ENCODE results near the gene PMP22. TPM values are rescaled to one million over a fixed set of nuclear protein-coding genes. Genes with fewer than 3 reads are reported as not detected.

Gene PMP22
- polyA plus RNA-seq, 1 donor (not counting 4 experiments of a cell fraction or from before 2014, with no cell fraction given), result 7.9 TPM

DNA sequence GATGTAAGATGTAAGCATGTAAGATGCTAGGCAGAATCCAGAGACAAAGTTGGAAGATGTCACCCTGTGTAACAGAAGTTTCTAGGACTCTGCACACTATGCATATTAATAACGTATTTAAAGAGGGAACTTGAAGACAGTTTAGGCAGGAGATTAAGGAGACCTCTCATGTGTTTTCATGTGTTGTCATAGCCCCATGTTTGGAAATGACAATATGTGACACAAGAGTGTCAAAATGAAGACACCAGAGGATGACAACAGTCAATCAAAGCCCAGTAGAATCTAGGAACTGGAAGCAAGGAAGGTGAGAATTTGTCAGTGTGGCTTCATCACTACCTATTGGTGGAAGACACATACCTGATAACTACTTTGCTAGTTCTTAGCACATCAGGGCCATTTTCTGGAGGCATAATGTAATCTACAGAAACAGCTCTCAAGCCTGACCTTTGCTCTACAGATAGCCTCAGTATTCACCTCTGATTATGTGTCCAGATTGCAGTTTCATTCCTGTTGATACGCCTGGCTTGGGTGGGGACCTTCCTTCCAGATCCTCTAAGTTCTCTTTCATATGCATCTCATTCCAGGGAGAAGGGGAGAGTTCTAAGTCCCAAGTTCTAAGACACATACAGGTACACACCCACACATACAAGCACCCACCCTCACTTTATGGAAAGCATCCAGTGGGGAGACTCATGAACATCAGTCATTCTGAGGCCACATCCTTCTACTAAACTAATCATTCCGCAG is 26.3 kb downstream of the PMP22 start:
- Histone ChIP-seq H3K4me1 (ENCODE audit: control insufficient read depth, extremely low read depth, insufficient read depth, low read length) (no peaks in the 10 kb centered on the region), H3K4me3 (ENCODE audit: control insufficient read depth in 2 of 3, extremely low read depth in 1 of 3, insufficient read depth in 2 of 3, low read depth in 1 of 3, low read length in 3 of 3) (no peak overlapping the region), H3K27me3 (ENCODE audit: control insufficient read depth, extremely low read depth, insufficient read depth, low read length) (no peaks in the 10 kb centered on the region), H3K36me3 (ENCODE audit: control insufficient read depth in 2 of 2, extremely low read depth in 1 of 2, insufficient read depth in 2 of 2, low read length in 2 of 2) (no peaks in the 10 kb centered on the region), H3K27ac (ENCODE audit: control insufficient read depth, insufficient read depth, low read length) (no peak overlapping the region), H3K9me3 (ENCODE audit: control insufficient read depth, low read depth, low read length) (no peaks in the 10 kb centered on the region), H4K20me1 (ENCODE audit: control insufficient read depth, extremely low read depth, insufficient read depth, low read length) (no peaks in the 10 kb centered on the region), H3K79me2 (ENCODE audit: control insufficient read depth, insufficient read depth, low read length) (no peaks in the 10 kb centered on the region), H3K9me1 (ENCODE audit: control insufficient read depth, extremely low read depth, insufficient read depth, low read length) (no peaks in the 10 kb centered on the region), H3K4me2 (ENCODE audit: control insufficient read depth, extremely low read depth, insufficient read depth, low read depth, low read length) (no peak overlapping the region), H2AFZ (ENCODE audit: control insufficient read depth, low read length) (no peak overlapping the region), H3K9ac (ENCODE audit: control insufficient read depth, extremely low read depth, insufficient read depth, low read length) (no peak overlapping the region)
- FAIRE-seq (no peak), DNase-seq (ENCODE audit: low read depth, low spot score) (no peak)
- TF ChIP-seq, protein P1, sequence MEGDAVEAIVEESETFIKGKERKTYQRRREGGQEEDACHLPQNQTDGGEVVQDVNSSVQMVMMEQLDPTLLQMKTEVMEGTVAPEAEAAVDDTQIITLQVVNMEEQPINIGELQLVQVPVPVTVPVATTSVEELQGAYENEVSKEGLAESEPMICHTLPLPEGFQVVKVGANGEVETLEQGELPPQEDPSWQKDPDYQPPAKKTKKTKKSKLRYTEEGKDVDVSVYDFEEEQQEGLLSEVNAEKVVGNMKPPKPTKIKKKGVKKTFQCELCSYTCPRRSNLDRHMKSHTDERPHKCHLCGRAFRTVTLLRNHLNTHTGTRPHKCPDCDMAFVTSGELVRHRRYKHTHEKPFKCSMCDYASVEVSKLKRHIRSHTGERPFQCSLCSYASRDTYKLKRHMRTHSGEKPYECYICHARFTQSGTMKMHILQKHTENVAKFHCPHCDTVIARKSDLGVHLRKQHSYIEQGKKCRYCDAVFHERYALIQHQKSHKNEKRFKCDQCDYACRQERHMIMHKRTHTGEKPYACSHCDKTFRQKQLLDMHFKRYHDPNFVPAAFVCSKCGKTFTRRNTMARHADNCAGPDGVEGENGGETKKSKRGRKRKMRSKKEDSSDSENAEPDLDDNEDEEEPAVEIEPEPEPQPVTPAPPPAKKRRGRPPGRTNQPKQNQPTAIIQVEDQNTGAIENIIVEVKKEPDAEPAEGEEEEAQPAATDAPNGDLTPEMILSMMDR (optimal IDR thresholded peaks at IDR 0.05 in 1 of 3, IDR thresholded peaks at IDR 0.05 in 1 of 3, conservative IDR thresholded peaks at IDR 0.05 in 1 of 3; ENCODE audit: extremely low read depth in 1 of 3, insufficient read depth in 2 of 3, low read length in 3 of 3), result no peak
- TF ChIP-seq EZH2 (IDR thresholded peaks at IDR 0.05; ENCODE audit: low read length), result no peak
- dilution Hi-C loops (cut with MboI; ENCODE audit: extremely low pct_ligation_motif_present, low sequenced_read_pairs), result no loop called here

DNA sequence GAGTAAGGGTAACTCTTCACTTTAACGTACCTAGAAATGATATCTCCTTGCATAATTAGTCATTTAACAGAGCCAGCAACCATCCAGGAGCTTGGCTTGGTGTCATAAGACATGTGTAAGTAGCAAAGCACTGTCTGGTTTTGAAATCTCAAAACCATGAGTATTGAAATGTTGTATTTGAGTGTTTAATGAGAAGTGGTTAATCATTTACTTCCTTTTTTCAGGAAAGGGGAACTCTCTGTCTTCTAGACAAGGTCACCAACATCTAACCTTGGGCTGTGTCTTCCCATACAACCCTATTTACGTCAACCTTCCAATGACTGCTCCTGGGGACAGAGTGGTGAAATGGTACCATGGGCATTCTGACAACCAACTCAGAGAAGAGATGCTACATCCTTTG is 27.1 kb downstream of the PMP22 start:
- H3K4me2 ChIP-seq (ENCODE audit: control insufficient read depth, extremely low read depth, insufficient read depth, low read depth, low read length), result no peak overlapping the region
- H3K9ac ChIP-seq (ENCODE audit: control insufficient read depth, extremely low read depth, insufficient read depth, low read length), result no peak overlapping the region
- no peaks in the 10 kb centered on the region for H3K4me1 ChIP-seq (ENCODE audit: control insufficient read depth, extremely low read depth, insufficient read depth, low read length)
- DNase-seq (ENCODE audit: low read depth, low spot score), result no peak
- H3K27ac ChIP-seq (ENCODE audit: control insufficient read depth, insufficient read depth, low read length), result no peak overlapping the region
- dilution Hi-C loops (cut with MboI; ENCODE audit: extremely low pct_ligation_motif_present, low sequenced_read_pairs), result no loop called here
- no peaks in the 10 kb centered on the region for H3K79me2 ChIP-seq (ENCODE audit: control insufficient read depth, insufficient read depth, low read length)
- no peaks in the 10 kb centered on the region for H4K20me1 ChIP-seq (ENCODE audit: control insufficient read depth, extremely low read depth, insufficient read depth, low read length)
- H3K9me1 ChIP-seq (ENCODE audit: control insufficient read depth, extremely low read depth, insufficient read depth, low read length), result no peaks in the 10 kb centered on the region
- no peaks in the 10 kb centered on the region for H3K36me3 ChIP-seq (ENCODE audit: control insufficient read depth in 2 of 2, extremely low read depth in 1 of 2, insufficient read depth in 2 of 2, low read length in 2 of 2)
- no peaks in the 10 kb centered on the region for H3K9me3 ChIP-seq (ENCODE audit: control insufficient read depth, low read depth, low read length)
- no peak overlapping the region for H3K4me3 ChIP-seq (ENCODE audit: control insufficient read depth in 2 of 3, extremely low read depth in 1 of 3, insufficient read depth in 2 of 3, low read depth in 1 of 3, low read length in 3 of 3)
- H2AFZ ChIP-seq (ENCODE audit: control insufficient read depth, low read length), result no peak overlapping the region
- H3K27me3 ChIP-seq (ENCODE audit: control insufficient read depth, extremely low read depth, insufficient read depth, low read length), result no peaks in the 10 kb centered on the region
- FAIRE-seq, result no peak
- no peak for TF ChIP-seq EZH2 (IDR thresholded peaks at IDR 0.05; ENCODE audit: low read length)
- TF ChIP-seq, protein P1 (optimal IDR thresholded peaks at IDR 0.05 in 1 of 3, IDR thresholded peaks at IDR 0.05 in 1 of 3, conservative IDR thresholded peaks at IDR 0.05 in 1 of 3; ENCODE audit: extremely low read depth in 1 of 3, insufficient read depth in 2 of 3, low read length in 3 of 3), result no peak
